GM23248 (cell line): ENCODE data around the gene SH3GL3.

Experiments
- EZH2 ChIP-seq: fragments of 200-600 bp; sonication (generic); IDR thresholded peaks from 2 replicates; pipeline ENCODE4 v1.6.1; 2018; ENCODE audit warnings: antibody characterized with exemption, mild to moderate bottlenecking; ENCODE audit not compliant: insufficient read depth, poor library complexity, severe bottlenecking
- EZH2phosphoT487 ChIP-seq: fragments of 200-600 bp; sonication (generic); IDR thresholded peaks from 2 replicates; pipeline ENCODE4 v1.6.1; 2018; ENCODE audit warnings: antibody characterized with exemption, moderate library complexity, mild to moderate bottlenecking, low read depth; ENCODE audit not compliant: insufficient read depth

DNA sequence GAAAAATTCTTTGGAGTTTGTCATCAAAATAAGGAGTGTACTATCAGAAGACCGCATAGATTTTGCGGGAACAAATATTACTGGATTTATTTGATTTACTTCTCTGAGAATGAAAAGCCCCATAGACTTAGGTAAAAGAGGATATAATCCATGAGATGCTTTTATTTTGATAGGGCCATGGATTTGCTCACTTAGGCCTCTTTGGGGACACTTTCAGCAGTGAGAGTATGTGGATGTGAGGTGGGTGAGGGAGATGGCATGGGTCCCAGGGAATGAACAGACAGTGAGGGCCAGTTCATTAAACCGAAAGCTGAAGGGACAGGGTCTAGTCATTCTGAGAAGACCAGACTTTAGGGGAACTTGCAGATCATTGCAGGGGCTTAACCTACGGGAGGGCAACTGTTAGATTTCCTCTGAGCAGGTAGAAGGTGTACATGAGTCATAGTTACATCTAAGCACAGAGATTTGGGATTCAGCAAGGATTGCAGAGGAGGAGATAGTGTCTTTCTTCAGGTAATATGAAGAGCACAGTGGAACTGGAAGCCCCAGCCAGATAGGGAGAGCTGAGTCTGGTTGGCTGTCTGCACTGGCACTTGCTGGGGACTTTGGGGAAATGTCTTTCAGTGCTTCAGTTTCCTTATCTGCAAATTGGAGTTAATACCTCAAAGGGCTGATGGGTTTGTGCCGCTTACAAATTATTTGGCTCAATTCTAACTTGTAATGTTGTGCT lies 30.8 kb downstream of the SH3GL3 start:
- TF ChIP-seq EZH2: no peak
- TF ChIP-seq EZH2phosphoT487: no peak
